GM21423 (cell line): ENCODE results near the gene MAP4K3.
"Not testable (repeated sequence)": the region's sequence is repeated elsewhere in the genome, so short reads cannot be mapped to it uniquely, and the experiment has no call there.

Source experiments
- ATAC-seq: cut with Tn5 transposase; IDR thresholded peaks from one replicate; pipeline ENCODE4 v1.9.1; 2021; ENCODE audit warnings: mild to moderate bottlenecking, moderate library complexity; ENCODE audit not compliant: unreplicated experiment

MAP4K3 gene

DNA sequence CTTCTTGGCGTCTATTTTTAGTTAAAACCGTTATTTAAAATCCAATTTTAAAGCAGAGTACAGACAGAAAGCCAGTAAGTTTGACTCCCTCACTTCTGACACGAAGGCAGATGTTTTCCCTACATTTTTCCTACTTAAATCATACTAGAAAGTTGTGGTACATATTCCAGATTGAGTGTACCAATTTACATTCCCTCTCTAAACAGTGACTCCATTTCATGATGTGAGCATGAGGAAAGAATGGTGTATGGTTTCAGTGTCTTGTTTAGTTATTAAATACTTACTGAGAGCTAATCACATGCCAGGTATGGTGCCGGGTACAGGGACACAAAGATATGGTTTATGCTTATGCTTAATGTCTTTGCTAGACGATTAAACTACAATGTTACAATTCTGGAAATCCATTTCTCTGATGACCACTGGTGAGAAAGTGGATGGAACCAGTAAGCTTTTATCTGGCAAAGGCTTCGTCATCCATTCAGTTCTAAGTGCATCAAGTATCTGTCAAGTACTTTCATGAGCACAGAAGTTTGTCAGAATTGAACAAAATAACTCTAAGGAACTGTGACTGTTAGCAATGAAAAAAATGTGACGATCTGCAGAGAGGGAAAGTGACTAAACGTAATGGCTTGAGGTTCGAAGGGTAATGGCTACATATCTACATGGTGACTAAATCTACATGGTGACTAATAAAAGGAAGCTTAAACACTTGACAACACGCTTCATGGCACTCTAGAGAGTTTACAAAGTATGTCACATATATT is 25.7 kb downstream of the MAP4K3 start:
- ATAC-seq: no peak

DNA sequence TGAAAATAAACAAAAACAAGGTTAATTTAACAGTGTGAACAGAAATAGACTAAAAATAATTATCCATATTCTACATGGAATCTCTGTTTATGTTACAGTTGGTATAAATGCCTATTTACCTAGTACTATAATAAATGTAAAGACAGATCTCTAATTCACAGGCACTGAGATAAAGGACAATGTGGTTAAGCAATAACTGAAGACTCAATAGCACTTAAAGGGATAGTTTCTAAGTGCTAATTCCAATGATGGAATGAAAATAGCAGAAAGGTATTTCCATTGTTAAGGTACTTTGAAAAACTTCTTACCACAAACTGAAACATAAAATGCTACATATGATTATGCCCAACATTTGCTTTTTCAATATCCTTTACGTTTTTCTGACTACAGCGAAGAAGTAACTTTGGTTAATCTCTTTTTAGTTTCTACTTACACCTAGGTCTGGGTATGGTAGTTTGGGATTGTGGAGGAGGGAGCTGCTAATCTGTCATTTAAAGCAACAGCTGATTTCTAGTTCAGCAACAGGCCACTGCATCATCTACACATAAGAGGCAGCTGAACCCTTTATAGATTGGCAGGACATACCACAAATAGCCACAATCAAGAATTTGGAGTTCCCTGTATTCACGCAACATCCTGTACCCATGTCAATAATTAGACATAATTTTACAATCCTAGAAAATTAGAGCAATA is 27.2 kb downstream of the MAP4K3 start:
- ATAC-seq: no peak

DNA sequence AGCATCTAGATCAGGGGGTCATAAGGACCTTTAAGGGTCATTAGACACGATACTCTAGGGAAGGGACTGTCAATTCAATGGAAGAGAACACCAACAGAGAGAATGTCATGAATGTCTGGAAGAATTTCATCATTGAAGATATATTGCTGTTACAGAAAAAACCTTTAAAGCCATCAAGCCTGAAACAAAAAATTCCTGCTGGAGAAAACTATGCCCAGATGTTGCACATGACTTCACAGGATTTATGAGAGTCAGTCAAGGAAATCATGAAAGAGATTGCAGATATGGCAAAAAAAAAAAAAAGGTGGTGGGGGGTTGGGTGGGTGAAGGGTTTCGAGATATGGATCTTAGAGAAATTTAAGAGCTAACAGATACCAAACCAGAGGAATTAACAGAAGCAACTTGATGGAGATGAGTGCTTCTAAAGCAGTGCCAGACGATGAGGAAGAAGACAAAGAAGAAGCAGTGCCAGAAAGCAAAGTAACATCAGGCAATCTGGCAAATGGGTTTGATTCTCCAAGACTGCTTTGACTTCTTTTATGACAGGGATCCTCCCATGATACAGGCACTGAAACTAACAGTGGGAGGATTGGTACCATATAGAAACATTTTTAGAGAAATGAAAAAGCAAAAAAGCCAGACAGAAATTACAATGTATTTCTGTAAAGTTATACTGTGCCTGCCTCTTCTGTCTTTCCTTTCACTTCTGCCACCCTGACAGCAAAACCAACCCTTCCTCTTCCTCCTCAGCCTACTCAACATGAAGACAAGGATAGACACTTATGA is 28.5 kb downstream of the MAP4K3 start:
- ATAC-seq: peak; percentile 58

DNA sequence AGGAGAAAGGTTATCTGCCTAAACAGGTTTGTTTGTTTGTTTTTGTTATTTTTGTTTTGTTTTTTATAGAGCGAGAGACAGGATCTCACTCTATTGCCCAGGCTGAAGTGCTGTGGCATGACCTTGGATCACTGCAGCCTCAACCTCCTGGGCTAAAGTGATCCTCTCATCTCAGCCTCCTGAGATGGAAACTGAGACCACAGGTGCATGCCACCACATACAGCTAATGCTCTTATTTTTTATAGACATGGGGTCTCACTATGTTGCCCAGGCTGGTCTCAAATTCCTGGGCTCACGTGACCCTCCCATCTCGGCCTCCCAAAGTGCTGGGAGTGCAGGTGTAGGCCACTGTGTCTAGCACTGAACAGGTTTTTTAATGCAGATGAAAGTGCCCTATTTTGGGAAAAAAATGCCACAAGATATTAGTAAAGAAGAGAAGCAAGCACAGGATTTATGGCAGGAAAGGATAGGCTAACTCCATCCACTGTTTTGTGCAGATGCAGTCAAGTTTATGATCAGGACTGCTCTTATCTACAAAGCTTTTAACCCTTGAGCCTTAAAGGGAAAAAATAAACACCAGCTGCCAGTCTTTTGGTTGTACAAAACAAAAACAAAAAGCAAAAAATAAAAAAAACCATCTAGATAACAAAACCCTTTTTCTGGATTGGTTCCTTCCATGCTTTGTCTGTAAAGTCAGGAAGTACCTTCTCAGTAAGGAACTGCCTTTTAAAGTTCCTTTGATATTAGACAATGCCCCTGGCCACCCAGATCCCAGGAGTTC is 29.4 kb downstream of the MAP4K3 start:
- ATAC-seq: no peak

DNA sequence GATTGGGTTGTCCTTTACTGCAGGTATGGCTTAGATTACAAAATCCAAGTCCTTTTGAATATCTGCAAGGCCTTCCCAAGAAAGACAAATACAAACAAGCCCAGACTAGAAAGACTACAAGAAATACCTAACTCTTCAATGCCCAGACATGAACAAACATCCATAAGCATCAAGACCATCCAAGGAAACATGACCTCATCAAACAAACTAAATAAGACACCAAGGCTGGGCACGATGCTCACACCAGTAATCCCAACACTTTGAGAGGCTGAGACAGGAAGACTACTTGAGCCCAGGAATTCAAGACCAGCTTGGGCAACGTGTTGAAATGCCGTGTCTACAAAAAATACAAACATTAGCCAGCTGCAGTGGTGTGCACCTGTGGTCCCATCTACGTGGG is 31.7 kb downstream of the MAP4K3 start:
- ATAC-seq: no peak

DNA sequence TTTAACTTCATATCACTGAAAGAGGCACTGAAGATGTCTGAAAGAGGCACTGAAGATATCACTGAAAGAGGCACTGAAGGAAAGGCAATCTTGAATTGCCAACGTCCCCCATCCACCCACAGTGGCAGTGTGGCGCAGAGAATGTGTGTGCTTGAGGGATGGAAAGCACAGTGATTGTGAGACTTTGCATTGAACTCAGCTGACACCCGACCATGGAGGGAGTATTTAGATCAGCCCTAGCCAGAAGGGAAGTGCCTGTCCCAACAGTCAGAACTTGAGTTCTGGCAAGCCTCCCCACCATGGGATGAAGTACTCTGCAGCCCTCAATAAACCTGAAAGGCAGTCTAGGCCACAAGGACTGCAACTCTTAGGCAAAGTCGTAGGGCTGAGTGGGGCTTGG is 33.8 kb downstream of the MAP4K3 start:
- ATAC-seq: no peak

DNA sequence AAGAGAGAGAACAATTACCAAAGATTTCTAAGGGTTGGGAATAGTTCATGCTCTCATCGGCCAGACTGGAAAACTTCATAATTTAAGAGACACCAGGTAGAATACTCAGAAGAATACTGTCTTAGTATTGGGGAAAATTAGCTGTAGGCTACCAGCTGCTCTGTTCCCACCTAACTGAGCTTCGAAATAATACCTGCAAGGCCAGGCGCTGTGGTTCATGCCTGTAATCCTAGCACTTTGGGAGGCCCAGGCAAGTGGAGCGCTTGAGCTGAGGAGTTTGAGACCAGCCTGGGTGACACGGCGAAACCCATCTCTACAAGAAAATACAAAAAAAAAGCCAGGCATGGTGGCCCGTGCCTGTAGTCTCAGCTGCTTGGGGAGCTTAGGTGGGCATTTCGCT is 35.8 kb downstream of the MAP4K3 start:
- ATAC-seq: no peak

DNA sequence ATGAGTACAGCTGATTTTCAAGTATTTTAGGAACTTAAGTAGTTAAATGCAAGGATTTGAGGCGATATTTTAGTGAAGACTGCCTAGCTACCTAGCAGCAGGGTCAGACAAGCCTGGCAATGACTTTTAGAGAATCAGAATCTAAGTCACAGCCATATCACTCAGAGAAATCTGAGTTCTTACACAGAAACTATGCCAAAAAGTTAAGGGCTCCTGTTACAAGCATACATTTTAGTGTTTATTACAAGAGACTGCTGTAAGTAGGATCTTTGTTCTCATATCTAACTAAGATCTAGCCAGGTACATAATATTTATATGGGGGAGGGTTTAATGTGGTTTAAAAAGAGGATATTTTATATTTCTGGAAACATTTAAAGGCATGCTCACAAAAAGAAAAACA is 37.5 kb downstream of the MAP4K3 start:
- ATAC-seq: no peak

DNA sequence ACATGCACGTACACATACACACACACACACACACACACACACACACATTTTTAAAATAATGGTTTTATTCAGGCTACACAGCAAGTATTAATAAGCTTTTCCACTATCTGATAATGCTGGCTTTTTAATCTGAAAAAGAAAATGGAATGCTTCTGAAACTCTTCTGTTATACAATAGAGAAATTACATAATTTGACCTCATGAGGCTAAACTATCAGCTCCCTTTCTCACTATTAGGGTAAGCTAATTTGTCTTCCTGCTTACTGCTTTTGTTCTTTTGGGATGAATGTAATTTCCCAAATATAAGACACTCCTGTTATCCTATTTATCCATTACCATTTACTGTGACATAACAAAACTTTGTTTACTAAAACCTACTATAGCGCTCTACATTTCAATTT is 41.8 kb downstream of the MAP4K3 start:
- ATAC-seq: no peak

DNA sequence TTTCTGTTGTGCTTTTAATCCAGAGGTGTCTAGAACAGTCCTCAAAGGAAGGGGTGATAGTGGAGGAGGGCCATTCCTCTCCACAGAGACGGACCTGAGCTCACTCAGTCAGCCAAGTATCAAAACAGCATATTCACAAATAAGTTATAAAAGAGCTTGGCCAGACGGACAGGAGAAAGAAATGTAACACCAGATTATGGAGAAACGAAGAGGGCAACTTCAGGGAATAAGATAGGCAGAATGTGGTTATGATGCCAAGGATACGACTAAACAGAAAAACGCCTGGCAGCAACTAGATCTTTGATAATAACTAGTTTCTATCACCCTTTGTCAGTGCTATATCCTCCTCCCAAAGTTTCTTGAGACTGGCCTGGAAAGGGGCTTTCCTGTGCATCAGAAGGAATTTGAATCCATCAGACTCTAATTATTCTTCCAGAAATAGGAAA is 42.5 kb downstream of the MAP4K3 start:
- no peak for ATAC-seq

DNA sequence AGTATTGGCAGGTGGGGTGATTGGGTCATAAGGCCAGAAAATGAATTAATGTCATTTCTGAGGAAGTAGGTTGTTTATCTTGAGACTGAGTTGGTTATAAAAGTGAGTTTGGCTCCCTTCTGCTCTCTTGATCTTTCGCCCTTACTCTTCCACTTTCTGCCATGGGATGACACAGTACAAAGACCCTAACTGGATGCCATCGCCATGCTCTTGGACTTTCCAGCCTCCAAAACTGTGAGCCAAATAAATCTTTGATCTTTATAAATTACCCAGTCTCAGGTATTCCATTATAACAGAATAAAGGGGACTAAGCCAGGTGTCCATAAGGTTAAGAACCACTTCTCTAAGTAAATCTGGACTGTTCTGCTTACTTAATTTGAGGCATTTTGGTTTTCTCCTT is 44.4 kb downstream of the MAP4K3 start:
- no peak for ATAC-seq

DNA sequence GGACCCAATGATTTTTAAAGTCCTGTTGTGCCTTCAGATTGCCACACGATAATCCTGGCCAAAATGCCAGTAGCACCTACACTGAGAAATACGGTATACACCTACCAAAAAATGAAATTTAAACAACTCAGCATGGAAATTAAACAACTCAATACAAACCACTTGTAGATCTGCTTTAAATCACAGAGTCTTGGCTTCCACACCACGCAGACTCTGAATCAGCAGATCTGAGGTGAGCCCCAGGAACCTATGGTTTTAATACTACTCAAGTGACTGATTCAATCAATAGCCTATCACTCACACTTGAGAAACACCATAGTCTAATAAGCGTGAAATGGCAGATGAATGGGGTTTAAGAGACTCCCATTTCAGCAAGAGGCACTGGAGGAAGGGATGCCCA is 46.9 kb downstream of the MAP4K3 start:
- ATAC-seq: no peak

DNA sequence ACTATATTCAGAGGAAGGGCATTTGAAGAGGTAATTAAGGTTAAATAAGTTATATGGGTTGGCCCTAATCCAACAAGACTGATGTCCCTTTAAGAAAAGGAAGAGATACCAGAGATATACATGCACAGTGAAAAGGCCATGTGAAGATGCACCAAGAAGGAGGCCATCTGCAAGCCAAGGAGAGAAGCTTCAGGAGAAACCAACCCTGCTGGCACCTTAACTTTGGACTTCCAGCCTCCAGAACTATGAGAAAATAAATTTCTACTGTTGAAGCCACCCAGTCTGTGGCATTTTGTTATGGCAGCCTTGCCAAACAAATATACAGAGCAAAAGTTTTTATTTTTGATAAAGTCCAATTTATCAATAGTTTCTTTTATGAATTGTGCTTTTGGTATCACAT is 51.0 kb downstream of the MAP4K3 start:
- no peak for ATAC-seq

DNA sequence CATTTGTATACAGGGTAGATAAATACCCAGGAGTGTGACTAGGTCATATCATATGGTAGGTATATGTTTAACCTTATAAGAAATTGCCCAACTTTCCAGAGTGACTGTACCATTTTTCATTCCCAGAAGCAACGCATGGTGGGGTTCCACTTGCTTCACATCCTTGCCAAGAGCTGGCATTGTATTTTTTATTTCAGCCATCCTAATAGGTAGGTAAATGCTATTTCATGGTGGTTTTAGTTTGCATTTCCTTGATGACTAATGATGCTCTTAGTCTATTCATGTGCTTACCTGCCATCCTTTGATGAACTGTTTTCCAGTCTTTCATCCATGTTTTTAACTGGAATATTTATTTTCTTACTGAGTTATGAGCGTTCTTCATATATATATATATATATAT is 51.9 kb downstream of the MAP4K3 start:
- no peak for ATAC-seq

DNA sequence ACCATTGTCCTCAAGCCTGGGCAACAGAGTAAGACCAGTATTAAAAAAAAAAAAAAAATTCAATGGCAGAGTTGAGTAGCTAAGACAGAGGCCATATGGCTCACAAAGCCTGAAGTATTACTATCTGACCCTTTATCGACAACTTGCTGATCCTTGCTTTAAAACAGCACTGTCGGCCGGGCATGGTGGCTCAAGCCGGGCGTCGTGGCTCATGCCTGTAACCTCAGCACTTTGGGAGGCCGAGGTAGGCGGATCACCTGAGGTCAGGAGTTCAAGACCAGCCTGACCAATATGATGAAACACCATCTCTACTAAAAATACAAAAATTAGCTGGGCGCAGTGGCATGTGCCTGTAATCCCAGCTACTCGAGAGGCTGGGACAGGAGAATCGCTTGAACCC is 53.0 kb downstream of the MAP4K3 start:
- ATAC-seq: not testable (repeated sequence)

DNA sequence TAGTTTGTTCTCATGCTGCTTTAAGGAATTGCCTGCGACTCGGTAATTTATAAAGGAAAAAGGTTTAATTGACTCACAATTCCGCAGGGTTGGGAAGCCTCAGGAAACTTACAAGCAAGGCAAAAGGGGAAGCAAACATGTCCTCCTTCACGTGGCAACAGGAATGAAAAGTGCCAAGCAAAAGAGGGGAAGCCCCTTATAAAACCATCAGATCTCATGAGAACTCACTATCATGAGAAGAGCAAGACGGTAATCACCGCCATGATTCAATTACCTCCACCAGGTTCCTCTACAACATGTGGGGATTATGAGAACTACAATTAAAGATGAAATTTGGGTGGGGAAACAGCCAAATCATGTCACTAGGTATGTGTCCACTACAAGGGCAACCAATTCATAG is 53.9 kb downstream of the MAP4K3 start:
- ATAC-seq: no peak

DNA sequence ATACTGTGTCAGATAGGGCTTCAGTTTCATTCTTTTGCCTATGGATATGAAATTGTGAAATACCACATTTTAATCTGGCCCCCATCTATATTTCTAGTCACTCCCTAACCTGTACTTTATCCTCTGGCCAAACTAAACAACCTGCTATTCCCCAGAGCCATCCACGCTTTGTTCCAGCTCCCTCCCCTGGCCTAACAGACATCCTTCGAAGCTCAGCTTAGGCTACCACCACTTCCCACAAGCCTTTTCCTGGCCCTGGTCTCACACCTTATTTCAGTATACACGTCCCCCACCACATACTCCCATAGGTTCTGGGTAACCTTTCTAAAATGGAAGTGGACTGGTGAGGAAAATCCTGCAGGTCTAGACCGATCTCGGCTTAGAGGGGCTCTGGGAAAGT is 55.4 kb downstream of the MAP4K3 start:
- no peak for ATAC-seq

DNA sequence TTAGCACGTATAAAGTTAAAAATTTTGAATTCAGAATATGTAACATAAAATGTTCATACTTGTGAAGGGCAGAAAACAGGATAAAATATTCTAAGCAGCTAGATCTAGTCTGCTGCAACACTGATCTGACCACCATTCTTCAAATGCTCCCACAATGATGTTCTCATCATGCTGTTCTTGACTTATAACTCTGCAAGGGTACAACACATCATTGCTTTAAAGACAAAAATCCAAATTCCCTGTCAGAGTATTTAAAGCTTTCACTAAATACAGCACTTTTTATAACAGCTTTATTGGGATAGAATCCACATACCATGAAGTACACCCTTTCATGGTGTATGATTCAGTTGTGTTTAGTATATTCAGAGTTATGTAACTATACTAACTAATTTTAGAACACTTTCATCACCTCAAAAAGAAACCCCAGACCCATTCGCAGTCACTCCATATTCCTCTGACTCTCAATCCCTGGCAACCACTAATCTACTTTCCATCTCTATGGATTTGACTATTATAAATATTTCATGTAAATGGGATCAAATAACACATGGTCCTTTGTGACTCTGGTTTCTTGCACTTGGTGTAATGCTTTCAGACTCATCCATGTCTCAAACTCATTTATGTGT is 56.4 kb downstream of the MAP4K3 start:
- no peak for ATAC-seq

DNA sequence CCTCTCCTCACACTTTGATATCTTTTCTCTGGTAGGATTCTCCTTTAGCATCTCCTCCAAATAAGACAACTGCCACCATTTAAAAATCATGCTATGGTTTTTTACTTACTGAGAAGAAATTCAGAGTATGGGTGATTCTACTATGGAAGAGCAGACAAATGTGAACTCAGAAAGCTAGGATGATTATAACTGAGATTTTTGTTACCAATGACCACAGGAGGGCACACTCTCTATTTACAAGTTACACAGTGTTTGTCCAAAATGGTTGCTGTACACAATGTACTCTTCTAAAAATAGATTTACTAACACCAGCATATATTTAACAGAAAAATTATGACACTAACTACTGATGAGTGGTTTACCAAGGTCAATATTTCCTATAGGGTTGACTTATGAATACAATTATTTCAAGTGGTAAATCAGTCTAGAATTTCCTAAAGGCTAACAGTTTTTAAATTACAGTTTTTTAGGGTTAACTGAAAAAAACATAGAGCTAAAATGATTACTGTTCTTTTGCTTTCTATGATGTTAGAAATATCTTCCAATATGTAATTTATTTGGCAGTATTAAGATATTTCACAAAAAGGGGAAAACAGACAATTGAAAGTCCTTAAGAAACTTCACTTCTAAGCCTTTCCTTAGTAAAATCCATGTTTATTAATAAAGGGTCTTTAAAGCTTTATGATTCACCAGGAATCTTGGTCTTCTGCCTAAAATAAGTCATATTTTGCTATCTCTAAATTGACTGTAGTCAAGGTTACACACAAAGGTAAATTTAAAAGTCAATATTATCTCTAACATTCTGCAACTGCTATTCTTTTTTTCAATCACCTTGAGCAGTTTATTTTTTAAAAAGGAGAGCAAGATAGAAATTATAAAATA is 57.2 kb downstream of the MAP4K3 start:
- ATAC-seq: peak; percentile 68

DNA sequence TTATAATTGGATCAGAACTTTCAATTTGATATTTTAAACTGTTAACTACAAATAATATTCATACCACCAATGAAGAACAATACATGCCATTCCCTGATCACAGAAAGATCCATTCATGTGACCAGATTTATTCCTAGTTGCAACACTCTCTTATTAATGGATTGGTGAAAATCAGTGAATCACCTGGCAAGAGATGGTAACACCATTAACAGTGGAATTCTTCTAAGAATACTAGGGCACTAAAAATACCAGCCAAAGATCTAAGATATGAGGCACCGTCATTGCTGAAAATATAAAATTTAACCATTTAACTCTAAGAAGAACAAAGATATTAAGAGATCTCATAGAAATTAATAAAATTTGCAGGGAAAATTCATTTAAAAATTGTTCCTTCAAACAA is 58.1 kb downstream of the MAP4K3 start:
- ATAC-seq: no peak
